ENCODE measurements around the gene WDR37.

WDR37 gene

GRCh38 chr10:1020958-1021357 is 35.2 kb upstream of the WDR37 start:
- Histone ChIP-seq H3K4me1 (ENCODE audit: insufficient read depth, low read length) (no peaks in the 10 kb centered on the region), H2AFZ (ENCODE audit: low read depth, low read length) (no peak overlapping the region), H3K9me3 (ENCODE audit: insufficient read depth, low read length, severe bottlenecking) (no peaks in the 10 kb centered on the region), H3K9ac (ENCODE audit: low read depth, low read length) (no peak overlapping the region), H3K79me2 (ENCODE audit: insufficient read depth, low read length) (no peaks in the 10 kb centered on the region), H3K4me3 (ENCODE audit: low read depth in 1 of 2, low read length in 2 of 2) (no peak overlapping the region), H3K4me2 (ENCODE audit: insufficient read depth, low read length) (no peak overlapping the region), H3K27ac (ENCODE audit: low read length) (no peak overlapping the region), H3K36me3 (ENCODE audit: insufficient read depth, low read length) (peaks cover 36% of the 10 kb centered on the region), H4K20me1 (ENCODE audit: insufficient read depth, low read length) (no peaks in the 10 kb centered on the region), H3K27me3 (ENCODE audit: insufficient read depth, low read length, poor library complexity) (no peaks in the 10 kb centered on the region)
- 0 out of 3 replicates have a peak, but pooled peaks have one; percentile 33 for ATAC-seq (ENCODE audit: insufficient read depth, low read depth)
- DNase-seq: no peak
- TF ChIP-seq EZH2 (IDR thresholded peaks at IDR 0.05; ENCODE audit: borderline replicate concordance, low read depth, low read length, severe bottlenecking): no peak
- no peak for TF ChIP-seq CTCF (IDR thresholded peaks at IDR 0.05; ENCODE audit: borderline replicate concordance, extremely low read depth, low read length, poor library complexity, severe bottlenecking)

GRCh38 chr10:1022413-1022812 is 33.8 kb upstream of the WDR37 start:
- H3K4me3 ChIP-seq (ENCODE audit: low read depth in 1 of 2, low read length in 2 of 2): no peak overlapping the region

GRCh38 chr10:1024103-1024502 is 32.1 kb upstream of the WDR37 start:
- H3K4me3 ChIP-seq (ENCODE audit: low read depth in 1 of 2, low read length in 2 of 2): no peak overlapping the region
- H3K36me3 ChIP-seq (ENCODE audit: insufficient read depth, low read length): peaks cover 11% of the 10 kb centered on the region
- DNase-seq: no peak

More at GRCh38 chr10:1022413-1022812, 33.8 kb upstream of the WDR37 start:
- no peak for DNase-seq
- H4K20me1 ChIP-seq (ENCODE audit: insufficient read depth, low read length): no peaks in the 10 kb centered on the region
- no peak for ATAC-seq (ENCODE audit: insufficient read depth, low read depth)
- H3K79me2 ChIP-seq (ENCODE audit: insufficient read depth, low read length): no peaks in the 10 kb centered on the region
- no peaks in the 10 kb centered on the region for H3K4me1 ChIP-seq (ENCODE audit: insufficient read depth, low read length)
- H3K36me3 ChIP-seq (ENCODE audit: insufficient read depth, low read length): peaks cover 22% of the 10 kb centered on the region
- no peak overlapping the region for H3K9ac ChIP-seq (ENCODE audit: low read depth, low read length)
- no peak overlapping the region for H2AFZ ChIP-seq (ENCODE audit: low read depth, low read length)
- H3K27me3 ChIP-seq (ENCODE audit: insufficient read depth, low read length, poor library complexity): no peaks in the 10 kb centered on the region
- no peak overlapping the region for H3K27ac ChIP-seq (ENCODE audit: low read length)
- TF ChIP-seq CTCF (IDR thresholded peaks at IDR 0.05; ENCODE audit: borderline replicate concordance, extremely low read depth, low read length, poor library complexity, severe bottlenecking): no peak
- TF ChIP-seq EZH2 (IDR thresholded peaks at IDR 0.05; ENCODE audit: borderline replicate concordance, low read depth, low read length, severe bottlenecking): no peak
- H3K9me3 ChIP-seq (ENCODE audit: insufficient read depth, low read length, severe bottlenecking): no peaks in the 10 kb centered on the region
- H3K4me2 ChIP-seq (ENCODE audit: insufficient read depth, low read length): no peak overlapping the region

More at GRCh38 chr10:1024103-1024502, 32.1 kb upstream of the WDR37 start:
- no peaks in the 10 kb centered on the region for H3K27me3 ChIP-seq (ENCODE audit: insufficient read depth, low read length, poor library complexity)
- TF ChIP-seq EZH2 (IDR thresholded peaks at IDR 0.05; ENCODE audit: borderline replicate concordance, low read depth, low read length, severe bottlenecking) (no peak), CTCF (IDR thresholded peaks at IDR 0.05; ENCODE audit: borderline replicate concordance, extremely low read depth, low read length, poor library complexity, severe bottlenecking) (no peak)
- H2AFZ ChIP-seq (ENCODE audit: low read depth, low read length): no peak overlapping the region
- no peak overlapping the region for H3K27ac ChIP-seq (ENCODE audit: low read length)
- no peaks in the 10 kb centered on the region for H4K20me1 ChIP-seq (ENCODE audit: insufficient read depth, low read length)
- no peaks in the 10 kb centered on the region for H3K4me1 ChIP-seq (ENCODE audit: insufficient read depth, low read length)
- H3K9ac ChIP-seq (ENCODE audit: low read depth, low read length): no peak overlapping the region
- no peak for ATAC-seq (ENCODE audit: insufficient read depth, low read depth)
- H3K79me2 ChIP-seq (ENCODE audit: insufficient read depth, low read length): no peaks in the 10 kb centered on the region
- no peak overlapping the region for H3K4me2 ChIP-seq (ENCODE audit: insufficient read depth, low read length)
- H3K9me3 ChIP-seq (ENCODE audit: insufficient read depth, low read length, severe bottlenecking): no peaks in the 10 kb centered on the region
